GM20000 (cell line): Measurements from ENCODE around the gene TBC1D21.

Source experiments
- DNase-seq: peaks from one replicate; pipeline ENCODE4 v3.0.0; 2012; ENCODE audit warnings: low spot score
- TF ChIP-seq, protein P1 (sequence below): IDR thresholded peaks from 2 replicates; pipeline ENCODE4 v1.5.1; 2012; ENCODE audit warnings: mild to moderate bottlenecking, control low read depth; ENCODE audit errors: extremely low read depth, missing control alignments

The TBC1D21 gene

DNA sequence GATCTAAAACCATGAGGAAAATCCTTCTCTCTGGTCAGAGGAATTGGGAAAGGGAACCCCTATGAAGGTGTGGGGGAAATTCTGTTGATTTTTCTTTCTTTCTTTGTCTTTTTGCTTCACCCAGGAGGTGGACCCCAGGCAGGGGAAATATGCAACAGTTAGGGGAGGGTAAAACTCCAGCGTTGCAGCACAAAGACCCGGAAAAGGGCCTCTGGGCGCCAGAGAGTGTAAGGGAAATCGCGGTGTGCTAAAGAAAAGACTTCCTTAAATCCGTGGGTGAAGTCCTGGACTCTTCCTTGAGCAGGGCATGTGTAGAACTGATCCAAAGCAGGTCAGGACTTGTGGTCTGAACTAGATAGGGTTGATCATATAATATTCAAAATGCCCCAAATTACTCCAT, 11.1 kb upstream of the TBC1D21 start:
- TF ChIP-seq, protein P1, sequence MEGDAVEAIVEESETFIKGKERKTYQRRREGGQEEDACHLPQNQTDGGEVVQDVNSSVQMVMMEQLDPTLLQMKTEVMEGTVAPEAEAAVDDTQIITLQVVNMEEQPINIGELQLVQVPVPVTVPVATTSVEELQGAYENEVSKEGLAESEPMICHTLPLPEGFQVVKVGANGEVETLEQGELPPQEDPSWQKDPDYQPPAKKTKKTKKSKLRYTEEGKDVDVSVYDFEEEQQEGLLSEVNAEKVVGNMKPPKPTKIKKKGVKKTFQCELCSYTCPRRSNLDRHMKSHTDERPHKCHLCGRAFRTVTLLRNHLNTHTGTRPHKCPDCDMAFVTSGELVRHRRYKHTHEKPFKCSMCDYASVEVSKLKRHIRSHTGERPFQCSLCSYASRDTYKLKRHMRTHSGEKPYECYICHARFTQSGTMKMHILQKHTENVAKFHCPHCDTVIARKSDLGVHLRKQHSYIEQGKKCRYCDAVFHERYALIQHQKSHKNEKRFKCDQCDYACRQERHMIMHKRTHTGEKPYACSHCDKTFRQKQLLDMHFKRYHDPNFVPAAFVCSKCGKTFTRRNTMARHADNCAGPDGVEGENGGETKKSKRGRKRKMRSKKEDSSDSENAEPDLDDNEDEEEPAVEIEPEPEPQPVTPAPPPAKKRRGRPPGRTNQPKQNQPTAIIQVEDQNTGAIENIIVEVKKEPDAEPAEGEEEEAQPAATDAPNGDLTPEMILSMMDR, result no peak
- no peak for DNase-seq

- DNase-seq, result no peak
- TF ChIP-seq, protein P1, result no peak
Observed at GRCh38 chr15:73865379-73865778, 8.0 kb upstream of the TBC1D21 start.

DNA sequence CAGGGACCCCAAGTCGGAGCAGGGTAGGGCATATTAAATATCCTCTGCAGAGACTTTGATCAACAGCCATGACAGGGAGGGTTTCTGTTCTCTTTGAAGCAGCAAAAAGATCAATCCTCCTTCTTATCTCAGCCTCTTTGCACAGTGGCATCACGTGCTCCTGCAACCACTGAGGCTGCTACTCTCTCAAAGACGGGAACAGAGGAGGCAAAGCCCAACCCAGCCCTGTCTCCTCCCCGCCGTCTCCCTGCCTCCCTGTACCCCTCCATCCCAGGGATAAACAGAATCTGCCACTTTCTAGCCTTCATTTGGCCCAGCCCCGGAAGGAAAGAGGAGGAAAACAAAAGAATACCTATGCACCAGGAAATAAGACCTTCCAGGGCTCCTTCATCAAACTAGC, 7.5 kb upstream of the TBC1D21 start:
- TF ChIP-seq, protein P1, result no peak

DNA sequence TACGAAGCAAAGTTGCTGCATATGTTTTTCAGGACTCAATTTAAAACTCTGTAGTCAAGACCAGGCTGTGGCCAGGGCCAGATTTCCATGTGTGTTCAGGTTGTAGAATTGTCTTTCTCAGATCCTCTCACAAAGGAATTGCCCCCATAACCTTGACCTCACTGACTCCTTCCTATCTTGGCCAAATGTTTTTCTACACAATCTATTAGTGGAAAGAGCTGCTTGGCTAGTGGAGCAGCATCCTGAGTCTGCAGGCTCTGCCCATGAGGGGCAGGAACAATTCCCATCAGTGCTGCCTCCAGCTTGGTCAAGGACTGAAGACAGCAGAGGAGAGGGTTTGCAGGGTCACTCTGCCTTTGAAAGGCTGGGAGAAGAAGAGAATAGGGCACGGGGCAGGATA, 6.9 kb upstream of the TBC1D21 start:
- no peak for DNase-seq

More for the DNA sequence above, 7.5 kb upstream of the TBC1D21 start:
- DNase-seq, result no peak

GRCh38 chr15:73866881-73867410, 6.4 kb upstream of the TBC1D21 start:
- TF ChIP-seq, protein P1, result no peak
- no peak for DNase-seq

More for the DNA sequence above, 6.9 kb upstream of the TBC1D21 start:
- TF ChIP-seq, protein P1, result no peak

- TF ChIP-seq, protein P1, result no peak
- no peak for DNase-seq
Observed at GRCh38 chr15:73867426-73867825, 5.9 kb upstream of the TBC1D21 start.

- DNase-seq, result no peak
- TF ChIP-seq, protein P1, result no peak
Observed at GRCh38 chr15:73867956-73868355, 5.4 kb upstream of the TBC1D21 start.
